A673 (cell line): ENCODE data around the gene CDH7. TPM values are rescaled to one million over a fixed set of nuclear protein-coding genes. Genes with fewer than 3 reads are reported as not detected.

Source experiments
- BruUV-seq: library from RNA; stranded (reverse); fragments of 400-500 nt; replicated peaks from 2 replicates; lab custom pipeline; 2021; lab: Mats Ljungman, UMichigan
- CTCF ChIA-PET: fragments of 300-600 bp; sonication (Branson Sonifier 250); formaldehyde crosslinking; loops from one replicate; lab custom pipeline; 2022; ENCODE audit warnings: antibody characterized with exemption; lab: Charles Lee
- POLR2A ChIA-PET: fragments of 300-600 bp; sonication (Branson Sonifier 250); formaldehyde crosslinking; loops from one replicate; lab custom pipeline; 2022; ENCODE audit warnings: antibody characterized with exemption; ENCODE audit not compliant: low non-redundant PET; lab: Charles Lee
- DNase-seq: peaks from one replicate; pipeline ENCODE4 v3.0.0-alpha.2; 2015; ENCODE audit warnings: low spot score
- H3K27ac ChIP-seq: fragments of 200-600 bp; sonication (generic); 2 replicates; pipeline ENCODE4 v1.5.1; 2016; ENCODE audit warnings: mixed run types, low read depth, mild to moderate bottlenecking, mixed read lengths, antibody characterized with exemption, low read length; ENCODE audit not compliant: poor library complexity, severe bottlenecking
- H3K27me3 ChIP-seq: fragments of 200-600 bp; sonication (generic); replicated peaks from 2 replicates; pipeline ENCODE4 v1.6.1; 2017; ENCODE audit warnings: mixed run types, low read depth, mild to moderate bottlenecking, mixed read lengths, antibody characterized with exemption, low read length; ENCODE audit not compliant: insufficient read depth, poor library complexity
- H3K36me3 ChIP-seq: fragments of 200-600 bp; sonication (generic); 2 replicates; pipeline ENCODE4 v1.6.1; 2016; ENCODE audit warnings: mixed run types, mild to moderate bottlenecking, mixed read lengths, antibody characterized with exemption, low read length; ENCODE audit not compliant: insufficient read depth, poor library complexity, severe bottlenecking
- H3K4me1 ChIP-seq: fragments of 200-600 bp; sonication (generic); 2 replicates; pipeline ENCODE4 v1.6.1; 2017; ENCODE audit warnings: mixed run types, mild to moderate bottlenecking, mixed read lengths, antibody characterized with exemption, low read length; ENCODE audit not compliant: insufficient read depth, poor library complexity, severe bottlenecking
- H3K4me3 ChIP-seq: fragments of 200-600 bp; sonication (generic); 2 replicates; pipeline ENCODE4 v1.5.1; 2016; ENCODE audit warnings: low read depth, mixed run types, mild to moderate bottlenecking, mixed read lengths, low read length; ENCODE audit not compliant: poor library complexity, severe bottlenecking
- H3K9me3 ChIP-seq: fragments of 200-600 bp; sonication (generic); 2 replicates; pipeline ENCODE4 v1.6.1; 2016; ENCODE audit warnings: mixed run types, low read depth, mild to moderate bottlenecking, mixed read lengths, antibody characterized with exemption, low read length; ENCODE audit not compliant: poor library complexity, severe bottlenecking
- CTCF ChIP-seq: fragments of 300-800, 200-600 bp; sonication (generic); conservative IDR thresholded peaks from 2 replicates; pipeline ENCODE4 v1.5.1; 2017; ENCODE audit warnings: low read depth, mild to moderate bottlenecking, antibody characterized with exemption, low read length, moderate library complexity, mixed read lengths
- EZH2 ChIP-seq: fragments of 200-600 bp; sonication (generic); IDR thresholded peaks from 2 replicates; pipeline ENCODE4 v1.6.1; 2017; ENCODE audit warnings: borderline replicate concordance, low read depth, mild to moderate bottlenecking, mixed read lengths, antibody characterized with exemption, low read length; ENCODE audit not compliant: poor library complexity, severe bottlenecking
- intact Hi-C: fragments of 100-400 bp; cut with micrococcal nuclease; formaldehyde crosslinking; loops from one replicate; pipeline ENCODE4 v1.10.0; 2022; ENCODE audit not compliant: unreplicated experiment
- total RNA-seq: library from RNA; stranded (reverse); gene quantifications from 2 replicates; pipeline ENCODE4 v1.2.3, GENCODE V29; 2021

CDH7 gene
- total RNA-seq, 1 experiment from 2014 or later, result 2.1 TPM

GRCh38 chr18:65907281-65907680 is 156.5 kb downstream of the CDH7 start:
- BruUV-seq, result no TSS peak
- TF ChIP-seq CTCF (no peak), EZH2 (no peak)
- ChIA-PET POLR2A (no interaction called here), CTCF (no interaction called here)
- intact Hi-C loops, result no loop called here
- Histone ChIP-seq H3K27ac (no peak overlapping the region), H3K4me3 (no peak overlapping the region), H3K9me3 (no peaks in the 10 kb centered on the region), H3K36me3 (no peaks in the 10 kb centered on the region), H3K27me3 (no peaks in the 10 kb centered on the region), H3K4me1 (peaks cover 3% of the 10 kb centered on the region)
- DNase-seq, result no peak

GRCh38 chr18:65919018-65919417 is 168.2 kb downstream of the CDH7 start:
- intact Hi-C loops, result no loop called here
- no peaks in the 10 kb centered on the region for H3K36me3 ChIP-seq
- TF ChIP-seq CTCF (no peak), EZH2 (no peak)
- H3K27ac ChIP-seq, result no peak overlapping the region
- H3K27me3 ChIP-seq, result no peaks in the 10 kb centered on the region
- ChIA-PET POLR2A (no interaction called here), CTCF (no interaction called here)
- BruUV-seq, result no TSS peak
- H3K9me3 ChIP-seq, result no peaks in the 10 kb centered on the region
- no peak overlapping the region for H3K4me3 ChIP-seq
- no peaks in the 10 kb centered on the region for H3K4me1 ChIP-seq
- DNase-seq, result no peak

- Histone ChIP-seq H3K27me3 (no peaks in the 10 kb centered on the region), H3K9me3 (no peaks in the 10 kb centered on the region), H3K4me3 (no peak overlapping the region), H3K36me3 (no peaks in the 10 kb centered on the region), H3K4me1 (no peaks in the 10 kb centered on the region), H3K27ac (no peak overlapping the region)
- TF ChIP-seq EZH2, result no peak
- no peak for DNase-seq
- intact Hi-C loops, result no loop called here
- POLR2A ChIA-PET, result no interaction called here
- CTCF ChIA-PET, result no interaction called here
- no TSS peak for BruUV-seq
Measured at GRCh38 chr18:65919663-65920062, 168.9 kb downstream of the CDH7 start.

- Histone ChIP-seq H3K4me3 (no peak overlapping the region), H3K36me3 (no peaks in the 10 kb centered on the region), H3K9me3 (no peaks in the 10 kb centered on the region), H3K27ac (no peak overlapping the region), H3K4me1 (no peaks in the 10 kb centered on the region), H3K27me3 (no peaks in the 10 kb centered on the region)
- DNase-seq, result no peak
- intact Hi-C loops, result no loop called here
- BruUV-seq, result no TSS peak
- no peak for TF ChIP-seq CTCF
- no peak for TF ChIP-seq EZH2
- ChIA-PET CTCF (no interaction called here), POLR2A (no interaction called here)
Measured at GRCh38 chr18:65922103-65922502, 171.3 kb downstream of the CDH7 start.
